ENCODE results near the gene DAZ2. TPM values are rescaled to one million over a fixed set of nuclear protein-coding genes. Genes with fewer than 3 reads are reported as not detected.
"Not testable (repeated sequence)": the region's sequence is repeated elsewhere in the genome, so short reads cannot be mapped to it uniquely, and the experiment has no call there.

Gene DAZ2
- total RNA-seq, result not detected

GRCh38 chrY:23219233-23219632 is at the start of gene DAZ2:
DAZ2 (plus strand) TSS chrY:23219533; CDS start chrY:23219741, 208 bp downstream.
- not testable (repeated sequence) for DNase-seq

GRCh38 chrY:23198908-23199307 is 20.4 kb upstream of the DAZ2 start, which contains the start of gene DAZ1:
DAZ1 (minus strand) TSS chrY:23199008; CDS start chrY:23198800, 208 bp downstream.
- not testable (repeated sequence) for DNase-seq

GRCh38 chrY:23207455-23207854 is 11.9 kb upstream of the DAZ2 start:
- DNase-seq, result not testable (repeated sequence)

GRCh38 chrY:23209802-23210495 is 9.4 kb upstream of the DAZ2 start:
- not testable (repeated sequence) for DNase-seq

GRCh38 chrY:23210681-23211080 is 8.7 kb upstream of the DAZ2 start:
- DNase-seq, result not testable (repeated sequence)

Data from effector CD4-positive, alpha-beta T cell (primary cell).